Smooth muscle cell (in vitro differentiated cells): ENCODE measurements around the gene S100A16. TPM values are rescaled to one million over a fixed set of nuclear protein-coding genes. Genes with fewer than 3 reads are reported as not detected.

Experiments used
- DNase-seq: peaks from one replicate; lab custom pipeline; 2025; ENCODE audit not compliant: unreplicated experiment; lab: John Stamatoyannopoulos, UW
- H2AFZ ChIP-seq: fragments of 200-600 bp; sonication (generic); 2 replicates; pipeline ENCODE4 v1.6.0; 2016; ENCODE audit warnings: antibody characterized with exemption, low read depth, mild to moderate bottlenecking
- H3F3A ChIP-seq: fragments of 200-600 bp; sonication (generic); 2 replicates; pipeline ENCODE4 v1.6.0; 2017; ENCODE audit warnings: antibody characterized with exemption, low read depth
- H3K27ac ChIP-seq: fragments of 200-600 bp; sonication (generic); 2 replicates; pipeline ENCODE4 v1.5.1; 2016; ENCODE audit warnings: low read depth, mild to moderate bottlenecking
- H3K27me3 ChIP-seq: fragments of 200-600 bp; sonication (generic); 2 replicates; pipeline ENCODE4 v1.6.1; 2016; ENCODE audit warnings: low read depth, mild to moderate bottlenecking
- H3K36me3 ChIP-seq: fragments of 200-600 bp; sonication (generic); 2 replicates; pipeline ENCODE4 v1.5.1; 2016; ENCODE audit warnings: low read depth
- H3K4me1 ChIP-seq: fragments of 200-600 bp; sonication (generic); 2 replicates; pipeline ENCODE4 v1.5.1; 2016; ENCODE audit warnings: low read depth
- H3K4me2 ChIP-seq: fragments of 200-600 bp; sonication (generic); 2 replicates; pipeline ENCODE4 v1.6.0; 2016; ENCODE audit warnings: mild to moderate bottlenecking
- H3K4me3 ChIP-seq: fragments of 200-600 bp; sonication (generic); 2 replicates; pipeline ENCODE4 v1.5.1; 2016; ENCODE audit warnings: mild to moderate bottlenecking
- H3K79me2 ChIP-seq: fragments of 200-600 bp; sonication (generic); 2 replicates; pipeline ENCODE4 v1.6.0; 2016; ENCODE audit warnings: low read depth, mild to moderate bottlenecking
- H3K9ac ChIP-seq: fragments of 200-600 bp; sonication (generic); 2 replicates; pipeline ENCODE4 v1.6.0; 2016; ENCODE audit warnings: low read depth
- H3K9me3 ChIP-seq: fragments of 200-600 bp; sonication (generic); replicated peaks from 2 replicates; pipeline ENCODE4 v1.5.1; 2016; ENCODE audit warnings: low read depth
- H4K20me1 ChIP-seq: fragments of 200-600 bp; sonication (generic); 2 replicates; pipeline ENCODE4 v1.6.0; 2016; ENCODE audit warnings: low read depth
- CTCF ChIP-seq: fragments of 200-600 bp; sonication (generic); IDR thresholded peaks from 2 replicates; pipeline ENCODE4 v1.5.1; 2017; ENCODE audit warnings: borderline replicate concordance, mild to moderate bottlenecking, antibody characterized with exemption; ENCODE audit not compliant: insufficient read depth, poor library complexity, severe bottlenecking
- WGBS: methylation state at CpG from one replicate; pipeline ENCODE4 v1.1.7; 2016; ENCODE audit warnings: low lambda C conversion rate; 5-methylcytosine and 5-hydroxymethylcytosine counted together
- polyA plus RNA-seq: library from polyadenylated mRNA; unstranded; fragments of >200 nt; fragmentation: Nextera tagmentation; extraction: Ambion mirVana; gene quantifications from 2 replicates; pipeline ENCODE4 v1.2.1, GENCODE V29; 2016
- total RNA-seq: library from RNA; depleted of rRNA; stranded (reverse); fragments of >200 nt; gene quantifications from 2 replicates; pipeline ENCODE4 v1.2.3, GENCODE V29; 2014

Gene S100A16
- total and polyA plus RNA-seq, 2 experiments from 2014 or later: 238 to 302 TPM

GRCh38 chr1:153560771-153561465 lies 52.0 kb downstream of the S100A16 start:
- Histone ChIP-seq H3K9ac (no peak overlapping the region), H3K9me3 (no peaks in the 10 kb centered on the region), H3K27ac (no peak overlapping the region), H3K36me3 (no peaks in the 10 kb centered on the region), H3K4me1 (peaks cover 10% of the 10 kb centered on the region), H3K4me2 (no peak overlapping the region), H3F3A (peaks cover 1% of the 10 kb centered on the region), H2AFZ (no peak overlapping the region), H3K79me2 (no peaks in the 10 kb centered on the region), H4K20me1 (no peaks in the 10 kb centered on the region), H3K4me3 (no peak overlapping the region), H3K27me3 (no peaks in the 10 kb centered on the region)
- TF ChIP-seq CTCF: no peak
- no peak for DNase-seq
- WGBS: 94% methylated on average over 10 of the region's 10 CpGs

- 96% methylated on average over 2 of the region's 2 CpGs for WGBS
- H3F3A ChIP-seq: no peaks in the 10 kb centered on the region
- H3K9ac ChIP-seq: no peak overlapping the region
- H2AFZ ChIP-seq: no peak overlapping the region
- no peak for DNase-seq
- peaks cover 4% of the 10 kb centered on the region for H3K4me1 ChIP-seq
- H3K79me2 ChIP-seq: no peaks in the 10 kb centered on the region
- H4K20me1 ChIP-seq: no peaks in the 10 kb centered on the region
- no peak for TF ChIP-seq CTCF
- no peaks in the 10 kb centered on the region for H3K9me3 ChIP-seq
- H3K4me3 ChIP-seq: no peak overlapping the region
- H3K27ac ChIP-seq: no peak overlapping the region
- H3K27me3 ChIP-seq: no peaks in the 10 kb centered on the region
- no peaks in the 10 kb centered on the region for H3K36me3 ChIP-seq
- no peak overlapping the region for H3K4me2 ChIP-seq
Observed at GRCh38 chr1:153560241-153560640, 52.7 kb downstream of the S100A16 start.

DNA sequence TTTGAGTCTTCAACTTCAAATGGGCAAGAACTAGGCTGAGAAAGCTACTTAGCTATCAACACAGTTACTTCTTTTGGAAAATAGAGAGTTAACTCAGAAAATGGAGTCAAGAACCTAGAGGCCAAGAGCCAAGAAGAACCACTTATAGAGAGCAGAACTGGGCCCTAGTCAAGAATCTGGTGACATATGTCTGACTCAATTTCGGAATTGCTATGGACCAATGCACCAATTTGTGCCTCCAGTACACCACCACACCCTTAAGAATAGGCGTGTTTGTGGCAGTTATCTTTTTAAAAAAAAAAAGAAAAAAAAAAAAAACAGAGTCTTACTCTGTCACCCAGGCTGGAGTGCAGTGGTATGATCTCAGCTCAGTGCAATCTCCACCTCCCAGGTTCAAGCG lies 55.1 kb downstream of the S100A16 start:
- H2AFZ ChIP-seq: no peak overlapping the region
- H3F3A ChIP-seq: no peaks in the 10 kb centered on the region
- no peak overlapping the region for H3K4me3 ChIP-seq
- no peak overlapping the region for H3K27ac ChIP-seq
- no peaks in the 10 kb centered on the region for H3K4me1 ChIP-seq
- no peak overlapping the region for H3K9ac ChIP-seq
- H3K27me3 ChIP-seq: no peaks in the 10 kb centered on the region
- 77% methylated on average over 3 of the region's 3 CpGs for WGBS
- no peak for DNase-seq
- H3K79me2 ChIP-seq: no peaks in the 10 kb centered on the region
- no peaks in the 10 kb centered on the region for H3K9me3 ChIP-seq
- no peak overlapping the region for H3K4me2 ChIP-seq
- no peaks in the 10 kb centered on the region for H3K36me3 ChIP-seq
- no peaks in the 10 kb centered on the region for H4K20me1 ChIP-seq
- TF ChIP-seq CTCF: no peak

Other genes with a start within 250 kb of the S100A16 start
- not detected in 2 replicates for gene S100A12, start 237.5 kb downstream of the S100A16 start, total RNA-seq
- not detected in 2 replicates for gene S100A12, start 237.5 kb downstream of the S100A16 start, polyA plus RNA-seq
- gene S100A8, start 222.1 kb downstream of the S100A16 start, total RNA-seq: not detected in 2 replicates
- gene S100A8, start 222.1 kb downstream of the S100A16 start, polyA plus RNA-seq: 0.79 TPM in 1 of 2 replicates, not detected in the other
- not detected in 2 replicates for gene S100A7A, start 196.6 kb downstream of the S100A16 start, total RNA-seq
- gene S100A7A, start 196.6 kb downstream of the S100A16 start, polyA plus RNA-seq: not detected in 2 replicates
- not detected in 2 replicates for gene S100A7, start 152.5 kb downstream of the S100A16 start, total RNA-seq
- gene S100A7, start 152.5 kb downstream of the S100A16 start, polyA plus RNA-seq: not detected in 2 replicates
- 410 and 499 TPM in 2 replicates for gene S100A6, start 77.1 kb downstream of the S100A16 start, total RNA-seq
- 1,358 and 1,471 TPM in 2 replicates for gene S100A6, start 77.1 kb downstream of the S100A16 start, polyA plus RNA-seq
- 1.6 and 5.7 TPM in 2 replicates for gene S100A5, start 72.2 kb downstream of the S100A16 start, total RNA-seq
- 4.8 and 6.2 TPM in 2 replicates for gene S100A5, start 72.2 kb downstream of the S100A16 start, polyA plus RNA-seq
- gene S100A4, start 67.3 kb downstream of the S100A16 start, total RNA-seq: 1,139 and 1,222 TPM in 2 replicates
- 1,491 and 1,802 TPM in 2 replicates for gene S100A4, start 67.3 kb downstream of the S100A16 start, polyA plus RNA-seq
- 11.2 and 13.9 TPM in 2 replicates for gene S100A3, start 63.9 kb downstream of the S100A16 start, total RNA-seq
- gene S100A3, start 63.9 kb downstream of the S100A16 start, polyA plus RNA-seq: 18.0 and 19.8 TPM in 2 replicates
- 2.3 and 7.3 TPM in 2 replicates for gene S100A2, start 47.3 kb downstream of the S100A16 start, total RNA-seq
- 16.6 and 20.4 TPM in 2 replicates for gene S100A2, start 47.3 kb downstream of the S100A16 start, polyA plus RNA-seq
- 20.1 and 25.1 TPM in 2 replicates for gene S100A14, start 3.2 kb upstream of the S100A16 start, total RNA-seq
- 11.0 and 32.7 TPM in 2 replicates for gene S100A14, start 3.2 kb upstream of the S100A16 start, polyA plus RNA-seq
- gene S100A13, start 14.4 kb upstream of the S100A16 start, total RNA-seq: 150 and 158 TPM in 2 replicates
- gene S100A13, start 14.4 kb upstream of the S100A16 start, polyA plus RNA-seq: 474 and 498 TPM in 2 replicates
- 8.3 TPM in 1 of 2 replicates, not detected in the other for gene S100A1, start 15.3 kb upstream of the S100A16 start, total RNA-seq
- gene S100A1, start 15.3 kb upstream of the S100A16 start, polyA plus RNA-seq: 0.46 and 1.0 TPM in 2 replicates
- 47.8 and 48.1 TPM in 2 replicates for gene CHTOP, start 20.9 kb upstream of the S100A16 start, total RNA-seq
- 49.7 and 50.2 TPM in 2 replicates for gene CHTOP, start 20.9 kb upstream of the S100A16 start, polyA plus RNA-seq
- gene SNAPIN, start 45.6 kb upstream of the S100A16 start, total RNA-seq: 37.6 and 65.5 TPM in 2 replicates
- 48.1 and 52.0 TPM in 2 replicates for gene SNAPIN, start 45.6 kb upstream of the S100A16 start, polyA plus RNA-seq
- gene ILF2, start 57.9 kb upstream of the S100A16 start, total RNA-seq: 201 and 206 TPM in 2 replicates
- 194 and 241 TPM in 2 replicates for gene ILF2, start 57.9 kb upstream of the S100A16 start, polyA plus RNA-seq
- gene NPR1, start 65.6 kb upstream of the S100A16 start, total RNA-seq: 0.09 and 0.54 TPM in 2 replicates
- gene NPR1, start 65.6 kb upstream of the S100A16 start, polyA plus RNA-seq: 0.24 and 0.40 TPM in 2 replicates
- 33.6 and 34.8 TPM in 2 replicates for gene INTS3, start 114.9 kb upstream of the S100A16 start, total RNA-seq
- 22.3 and 27.6 TPM in 2 replicates for gene INTS3, start 114.9 kb upstream of the S100A16 start, polyA plus RNA-seq
- gene SLC27A3, start 162.3 kb upstream of the S100A16 start, total RNA-seq: 14.8 and 21.3 TPM in 2 replicates
- 36.0 and 41.0 TPM in 2 replicates for gene SLC27A3, start 162.3 kb upstream of the S100A16 start, polyA plus RNA-seq